ENCODE data around the gene MX2. TPM values are rescaled to one million over a fixed set of nuclear protein-coding genes. Genes with fewer than 3 reads are reported as not detected.

The MX2 gene
- total and polyA plus RNA-seq, 9 of the 15 experiments (the other 6 are each of a cell fraction or from before 2014, with no cell fraction given), result 0.10 to 0.95 (median 0.47) TPM; not detected in 1

- no peak for TF ChIP-seq PRDM10 (IDR thresholded peaks at IDR 0.05; ENCODE audit: partially characterized antibody)
- no peak for TF ChIP-seq TOE1 (IDR thresholded peaks at IDR 0.05; ENCODE audit: borderline replicate concordance)
- TF ChIP-seq TOE1 (CRISPR knock-in tag; IDR thresholded peaks at IDR 0.05; ENCODE audit: borderline replicate concordance, low read depth), result no peak
- TF ChIP-seq ELF4 (CRISPR knock-in tag; IDR thresholded peaks at IDR 0.05), result no peak
- no peak for TF ChIP-seq SIN3A (IDR thresholded peaks at IDR 0.05; ENCODE audit: borderline replicate concordance in 2 of 2, control insufficient read depth in 1 of 2, low read depth in 2 of 2, low read length in 2 of 2)
- no peak for TF ChIP-seq GATAD2B (IDR thresholded peaks at IDR 0.05; ENCODE audit: borderline replicate concordance)
- no peak for TF ChIP-seq ESRRA (IDR thresholded peaks at IDR 0.05; ENCODE audit: borderline replicate concordance, low read depth)
- TF ChIP-seq, protein P1, sequence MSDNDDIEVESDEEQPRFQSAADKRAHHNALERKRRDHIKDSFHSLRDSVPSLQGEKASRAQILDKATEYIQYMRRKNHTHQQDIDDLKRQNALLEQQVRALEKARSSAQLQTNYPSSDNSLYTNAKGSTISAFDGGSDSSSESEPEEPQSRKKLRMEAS (CRISPR knock-in tag; IDR thresholded peaks at IDR 0.05), result no peak
Measured at GRCh38 chr21:41333752-41334151, 28.1 kb upstream of the MX2 start (continued).

Measured in K562 (cell line).